SK-N-SH (cell line): ENCODE data around the gene CHST9. TPM values are rescaled to one million over a fixed set of nuclear protein-coding genes. Genes with fewer than 3 reads are reported as not detected.

Experiments used
- CTCF ChIA-PET: fragments of 300-600, 350-600 bp; formaldehyde crosslinking; extraction: SDS; loops from one replicate; lab custom pipeline; 2021; lab: Yijun Ruan, JAX
- POLR2A ChIA-PET: fragments of 350-600 bp; sonication (Branson Sonifier 250); formaldehyde crosslinking; extraction: SDS; loops from one replicate; lab custom pipeline; 2020; ENCODE audit warnings: antibody characterized with exemption, inconsistent platforms; lab: Yijun Ruan, JAX
- DNase-seq: peaks from one replicate; pipeline ENCODE4 v3.0.0; 2012
- H2AFZ ChIP-seq: fragments of 200-600 bp; sonication (generic); 2 replicates; pipeline ENCODE4 v1.8.1; 2016; ENCODE audit warnings: antibody characterized with exemption, mild to moderate bottlenecking, low read depth
- H3F3A ChIP-seq: fragments of 200-600 bp; sonication (generic); replicated peaks from 2 replicates; pipeline ENCODE3; 2016; ENCODE audit warnings: antibody characterized with exemption, mild to moderate bottlenecking; ENCODE audit not compliant: insufficient read depth
- H3K27ac ChIP-seq, 2 experiments: fragments of 200-500 bp in 1 of 2; fragments of 200-600 bp in 1 of 2; sonication (Bioruptor generic) in 1 of 2; sonication (generic), shearing (Covaris generic) in 1 of 2; 2 replicates each; pipeline versions ENCODE4 v1.5.1 to v1.6.1; 2014 to 2016; ENCODE audit warnings: low read depth in 2 of 2, inconsistent platforms in 1 of 2, low read length in 1 of 2, mild to moderate bottlenecking in 1 of 2, mixed read lengths in 1 of 2
- H3K27me3 ChIP-seq: fragments of 200-600 bp; sonication (generic), shearing (Covaris generic); 2 replicates; pipeline ENCODE4 v1.6.1; 2016; ENCODE audit warnings: mixed run types; ENCODE audit not compliant: insufficient read depth
- H3K36me3 ChIP-seq, 2 experiments: fragments of 200-500 bp in 1 of 2; fragments of 200-600 bp in 1 of 2; sonication (Bioruptor generic) in 1 of 2; sonication (generic) in 1 of 2; replicated peaks in 1 of 2; 2 replicates each; pipeline versions ENCODE3 to v1.5.1; 2014 to 2016; ENCODE audit warnings: low read length in 1 of 2, mild to moderate bottlenecking in 1 of 2; ENCODE audit not compliant: insufficient read depth in 2 of 2, control insufficient read depth in 1 of 2
- H3K4me1 ChIP-seq, 2 experiments: fragments of 200-500 bp in 1 of 2; fragments of 200-600 bp in 1 of 2; sonication (Bioruptor generic) in 1 of 2; sonication (generic), shearing (Covaris generic) in 1 of 2; 2 replicates each; pipeline versions ENCODE4 v1.5.1 to v1.6.1; 2014 to 2016; ENCODE audit warnings: low read depth in 1 of 2, low read length in 1 of 2, mixed run types in 1 of 2; ENCODE audit not compliant: insufficient read depth in 2 of 2, control insufficient read depth in 1 of 2
- H3K4me2 ChIP-seq: fragments of 200-600 bp; sonication (generic), shearing (Covaris generic); 2 replicates; pipeline ENCODE4 v1.6.1; 2017; ENCODE audit warnings: mixed run types
- H3K4me3 ChIP-seq, 2 experiments: fragments of 200-500 bp in 1 of 2; fragments of 200-600 bp in 1 of 2; sonication (Bioruptor generic) in 1 of 2; sonication (generic), shearing (Covaris generic) in 1 of 2; 2 replicates each; pipeline versions ENCODE4 v1.5.1 to v1.8.1; 2014 to 2016; ENCODE audit warnings: low read depth in 2 of 2, inconsistent platforms in 1 of 2, low read length in 1 of 2, mild to moderate bottlenecking in 1 of 2, mixed read lengths in 1 of 2, moderate library complexity in 1 of 2
- H3K79me2 ChIP-seq: fragments of 200-600 bp; sonication (generic); 2 replicates; pipeline ENCODE4 v1.8.1; 2017; ENCODE audit warnings: mild to moderate bottlenecking; ENCODE audit not compliant: insufficient read depth
- H3K9ac ChIP-seq: fragments of 200-600 bp; sonication (generic); 2 replicates; pipeline ENCODE4 v1.6.1; 2017; ENCODE audit warnings: mixed run types
- H3K9me2 ChIP-seq: fragments of 200-600 bp; sonication (generic); 2 replicates; pipeline ENCODE4 v1.6.1; 2017; ENCODE audit warnings: mixed run types
- H3K9me3 ChIP-seq: fragments of 200-600 bp; sonication (generic); 2 replicates; pipeline ENCODE4 v1.6.1; 2017; ENCODE audit warnings: mixed run types, mild to moderate bottlenecking, moderate library complexity
- H4K20me1 ChIP-seq: fragments of 200-600 bp; sonication (generic); 2 replicates; pipeline ENCODE4 v1.6.1; 2017; ENCODE audit warnings: mild to moderate bottlenecking, mixed run types; ENCODE audit not compliant: insufficient read depth
- CHD2 ChIP-seq: fragments of 150-350 bp; IDR thresholded peaks from 2 replicates; pipeline ENCODE4 v1.6.1; 2018; ENCODE audit warnings: low read length; ENCODE audit not compliant: partially characterized antibody
- CTCF ChIP-seq: fragments of 200-600 bp; sonication (generic); IDR thresholded peaks from 2 replicates; pipeline ENCODE4 v1.6.1; 2017; ENCODE audit warnings: antibody characterized with exemption, mild to moderate bottlenecking, moderate library complexity
- EP300 ChIP-seq, 2 experiments: IDR thresholded peaks; 2 replicates each; pipeline versions ENCODE4 v1.4.0 to v1.6.1; 2012; ENCODE audit warnings: borderline replicate concordance in 1 of 2, low read depth in 1 of 2, low read length in 1 of 2
- EZH2phosphoT487 ChIP-seq: fragments of 200-600 bp; sonication (generic); IDR thresholded peaks from 2 replicates; pipeline ENCODE4 v1.6.1; 2017; ENCODE audit warnings: low read depth, mixed run types, mild to moderate bottlenecking, antibody characterized with exemption, moderate library complexity, borderline replicate concordance
- MEF2A ChIP-seq: IDR thresholded peaks from 2 replicates; pipeline ENCODE4 v1.4.0; 2012; ENCODE audit warnings: low read depth, borderline replicate concordance
- NRF1 ChIP-seq: IDR thresholded peaks from 2 replicates; pipeline ENCODE4 v1.6.1; 2012; ENCODE audit warnings: low read depth, mild to moderate bottlenecking, low read length
- PBX3 ChIP-seq: IDR thresholded peaks from 2 replicates; pipeline ENCODE4; 2012
- POLR2AphosphoS5 ChIP-seq: IDR thresholded peaks from 2 replicates; pipeline ENCODE4 v1.6.1; 2012; ENCODE audit warnings: low read depth, low read length
- RAD21 ChIP-seq: IDR thresholded peaks from 2 replicates; pipeline ENCODE4 v1.6.1; 2012; ENCODE audit warnings: mild to moderate bottlenecking, low read length
- REST ChIP-seq: IDR thresholded peaks from 2 replicates; pipeline ENCODE4 v1.6.1; 2012; ENCODE audit warnings: mild to moderate bottlenecking, low read depth, low read length, moderate library complexity
- RXRA ChIP-seq: IDR thresholded peaks from 2 replicates; pipeline ENCODE4 v1.4.0; 2012; ENCODE audit warnings: low read depth, mild to moderate bottlenecking, borderline replicate concordance
- SIN3A ChIP-seq: IDR thresholded peaks from 2 replicates; pipeline ENCODE4 v1.6.1; 2012; ENCODE audit warnings: low read depth, mild to moderate bottlenecking, low read length, moderate library complexity, borderline replicate concordance
- SMC3 ChIP-seq: IDR thresholded peaks from 2 replicates; pipeline ENCODE4 v1.6.1; 2012; ENCODE audit warnings: low read depth, low read length, improper control_type of control experiment
- TAF1 ChIP-seq: IDR thresholded peaks from 2 replicates; pipeline ENCODE4 v1.6.1; 2012; ENCODE audit warnings: low read depth, mild to moderate bottlenecking, low read length, moderate library complexity, borderline replicate concordance
- TCF12 ChIP-seq: IDR thresholded peaks from 2 replicates; pipeline ENCODE4 v1.4.0; 2012
- ZBTB33 ChIP-seq: IDR thresholded peaks from 2 replicates; pipeline ENCODE4 v1.4.0; 2012; ENCODE audit warnings: low read depth, borderline replicate concordance
- WGBS: methylation state at CpG from one replicate; pipeline ENCODE4 v1.1.6; 2017; ENCODE audit warnings: low lambda C conversion rate; 5-methylcytosine and 5-hydroxymethylcytosine counted together
- polyA plus RNA-seq, 3 experiments: library from polyadenylated mRNA; depleted of rRNA; stranded (reverse); fragments of >200 nt; gene quantifications; 2 replicates each; pipeline ENCODE4 v1.2.3, GENCODE V29; 2012
- TF ChIP-seq, protein P1 (sequence below): fragments of 150-350 bp; IDR thresholded peaks from 2 replicates; pipeline ENCODE4 v1.6.1; 2017; ENCODE audit warnings: antibody characterized with exemption, low read length, low read depth, borderline replicate concordance
- TF ChIP-seq, protein P2 (sequence below): IDR thresholded peaks from 2 replicates; pipeline ENCODE4 v1.4.0; 2012; ENCODE audit warnings: low read depth

The CHST9 gene
- polyA plus RNA-seq, 1 of the 3 experiments (the other 2 are of a cell fraction): not detected

- Histone ChIP-seq H2AFZ (no peak overlapping the region), H3K9ac (no peak overlapping the region), H4K20me1 (no peaks in the 10 kb centered on the region), H3K9me3 (no peaks in the 10 kb centered on the region), H3K4me2 (no peak overlapping the region), H3K27ac (no peak overlapping the region), H3K36me3 (no peaks in the 10 kb centered on the region), H3K27me3 (peaks cover 23% of the 10 kb centered on the region; the same call in 1 of the 2 replicates), H3F3A (no peaks in the 10 kb centered on the region), H3K4me1 (peaks cover 0 to 4% of the 10 kb centered on the region in 2 experiments; a peak in 1 of 4 replicates), H3K4me3 (no peak overlapping the region), H3K9me2 (no peaks in the 10 kb centered on the region), H3K79me2 (no peaks in the 10 kb centered on the region)
- ChIA-PET POLR2A (no interaction called here), CTCF (no interaction called here)
- TF ChIP-seq RAD21: no peak
- no peak for DNase-seq
- 69% methylated on average over 1 of the region's 1 CpG for WGBS
Observed at GRCh38 chr18:27188309-27188708, 3.2 kb upstream of the CHST9 start.

- no peak overlapping the region for H3K4me3 ChIP-seq
- H4K20me1 ChIP-seq: no peaks in the 10 kb centered on the region
- no peaks in the 10 kb centered on the region for H3K9me2 ChIP-seq
- WGBS: 83% methylated on average over 4 of the region's 4 CpGs
- ChIA-PET CTCF (interaction anchor here (1.0 to 1.6 kb wide), 2 partner anchors 168 to 373 kb away, joined by 3 to 4 read pairs; no protein-coding TSS in a partner anchor), POLR2A (no interaction called here)
- no peak overlapping the region for H3K27ac ChIP-seq
- H3K9ac ChIP-seq: no peak overlapping the region
- H3F3A ChIP-seq: no peaks in the 10 kb centered on the region
- H3K27me3 ChIP-seq: peaks cover 23% of the 10 kb centered on the region; the same call in 1 of the 2 replicates
- H3K4me2 ChIP-seq: no peak overlapping the region
- no peaks in the 10 kb centered on the region for H3K79me2 ChIP-seq
- peaks cover 0 to 4% of the 10 kb centered on the region in 2 experiments; a peak in 1 of 4 replicates for H3K4me1 ChIP-seq
- DNase-seq: no peak
- H3K36me3 ChIP-seq: no peaks in the 10 kb centered on the region
- no peak overlapping the region for H2AFZ ChIP-seq
- no peaks in the 10 kb centered on the region for H3K9me3 ChIP-seq
- TF ChIP-seq EP300 (IDR thresholded peaks at IDR 0.05; ENCODE audit: borderline replicate concordance in 1 of 2, low read depth in 1 of 2, low read length in 1 of 2): no peak
- TF ChIP-seq REST: no peak
- TF ChIP-seq EZH2phosphoT487: no peak
- TF ChIP-seq CHD2: no peak
- TF ChIP-seq CTCF: no peak
- TF ChIP-seq, protein P1, sequence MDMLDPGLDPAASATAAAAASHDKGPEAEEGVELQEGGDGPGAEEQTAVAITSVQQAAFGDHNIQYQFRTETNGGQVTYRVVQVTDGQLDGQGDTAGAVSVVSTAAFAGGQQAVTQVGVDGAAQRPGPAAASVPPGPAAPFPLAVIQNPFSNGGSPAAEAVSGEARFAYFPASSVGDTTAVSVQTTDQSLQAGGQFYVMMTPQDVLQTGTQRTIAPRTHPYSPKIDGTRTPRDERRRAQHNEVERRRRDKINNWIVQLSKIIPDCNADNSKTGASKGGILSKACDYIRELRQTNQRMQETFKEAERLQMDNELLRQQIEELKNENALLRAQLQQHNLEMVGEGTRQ: no peak
- no peak for TF ChIP-seq TAF1
- TF ChIP-seq NRF1: no peak
- TF ChIP-seq RXRA: no peak
- TF ChIP-seq MEF2A: no peak
- no peak for TF ChIP-seq SMC3
- no peak for TF ChIP-seq ZBTB33
- TF ChIP-seq, protein P2, sequence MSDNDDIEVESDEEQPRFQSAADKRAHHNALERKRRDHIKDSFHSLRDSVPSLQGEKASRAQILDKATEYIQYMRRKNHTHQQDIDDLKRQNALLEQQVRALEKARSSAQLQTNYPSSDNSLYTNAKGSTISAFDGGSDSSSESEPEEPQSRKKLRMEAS: no peak
- no peak for TF ChIP-seq POLR2AphosphoS5
- no peak for TF ChIP-seq SIN3A
- no peak for TF ChIP-seq PBX3
- TF ChIP-seq TCF12: no peak
Observed at GRCh38 chr18:27185897-27186296, 789 bp upstream of the CHST9 start.
